Coronary artery (tissue), 2 donors: ENCODE measurements around the gene RLBP1.
"Not testable (repeated sequence)": the region's sequence is repeated elsewhere in the genome, so short reads cannot be mapped to it uniquely, and the experiment has no call there.

ENCODE experiments used
- DNase-seq: peaks from one replicate; pipeline ENCODE4 v3.0.0-alpha.2; 2017; ENCODE audit warnings: low spot score
- H3K27ac ChIP-seq, 2 donors: fragments of 200-600 bp; sonication (generic); one replicate each; pipeline ENCODE4 v1.5.1; 2016 to 2019
- H3K4me3 ChIP-seq: fragments of 200-600 bp; sonication (generic); 2 replicates; pipeline ENCODE4 v1.5.1; 2016; ENCODE audit warnings: mild to moderate bottlenecking, moderate library complexity
- CTCF ChIP-seq: fragments of 200-600 bp; sonication (generic); IDR thresholded peaks from one replicate; pipeline ENCODE4 v1.5.1; 2019; ENCODE audit warnings: antibody characterized with exemption

Gene RLBP1

DNA sequence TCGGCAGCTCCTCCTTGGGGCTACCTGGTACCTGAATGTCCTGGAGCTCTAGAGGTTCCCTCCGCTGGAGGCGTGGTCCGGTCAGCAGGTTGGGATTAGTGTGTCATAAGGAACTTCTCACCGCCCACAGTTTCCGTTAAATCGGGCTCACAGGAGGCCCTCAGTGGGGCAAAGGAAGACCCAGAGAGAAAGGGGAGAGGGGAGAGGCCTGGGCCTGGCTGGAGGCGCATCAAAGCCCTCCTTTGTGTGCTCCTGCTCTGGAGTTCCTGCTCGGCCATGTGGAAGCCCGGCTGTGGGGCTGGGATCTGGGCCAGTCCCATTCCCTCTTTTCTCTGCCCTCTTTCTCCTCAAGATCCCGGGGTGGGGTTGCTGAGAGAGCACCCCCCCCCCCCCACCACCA, at the start of gene RLBP1:
Gene RLBP1, minus strand, starts transcription at position 37 of the 400 bp plus-strand sequence. CDS start 2,604 bp downstream, outside the sequence.
- TF ChIP-seq CTCF: no peak
- H3K4me3 ChIP-seq: no peak within 1 kb of the TSS
- no peak within 1 kb of the TSS for H3K27ac ChIP-seq
- DNase-seq: no peak

DNA sequence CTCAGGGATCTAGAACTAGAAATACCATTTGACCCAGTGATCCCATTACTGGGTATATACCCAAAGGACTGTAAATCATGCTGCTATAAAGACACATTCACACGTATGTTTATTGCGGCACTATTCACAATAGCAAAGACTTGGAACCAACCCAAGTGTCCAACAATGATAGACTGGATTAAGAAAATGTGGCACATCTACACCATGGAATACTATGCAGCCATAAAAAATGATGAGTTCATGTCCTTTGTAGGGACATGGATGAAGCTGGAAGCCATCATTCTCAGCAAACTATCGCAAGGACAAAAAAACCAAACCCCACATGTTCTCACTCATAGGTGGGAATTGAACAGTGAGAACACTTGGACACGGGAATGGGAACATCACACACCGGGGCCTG, 28.8 kb upstream of the RLBP1 start:
- not testable (repeated sequence) for H3K4me3 ChIP-seq, DNase-seq, H3K27ac ChIP-seq

DNA sequence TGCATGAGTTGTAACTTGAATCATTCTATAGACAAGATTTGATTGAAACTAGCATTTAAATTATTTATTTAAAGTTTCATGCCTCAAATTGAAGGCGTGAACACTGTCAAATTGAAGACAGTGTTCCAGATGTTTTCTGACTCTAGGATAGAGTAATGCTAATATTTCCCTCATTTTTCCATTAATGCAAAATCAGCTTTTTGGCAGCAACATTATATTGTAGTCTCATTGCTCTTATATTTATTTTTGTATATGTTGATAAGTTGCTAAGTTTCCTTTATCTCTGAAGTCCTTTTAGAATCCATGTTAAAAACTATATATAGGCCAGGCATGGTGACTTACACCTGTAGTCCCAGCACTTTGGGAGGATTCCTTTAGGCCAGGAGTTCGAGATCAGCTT, 27.2 kb upstream of the RLBP1 start:
- TF ChIP-seq CTCF: no peak
- Histone ChIP-seq H3K27ac (no peak overlapping the region), H3K4me3 (no peak overlapping the region)
- DNase-seq: no peak

DNA sequence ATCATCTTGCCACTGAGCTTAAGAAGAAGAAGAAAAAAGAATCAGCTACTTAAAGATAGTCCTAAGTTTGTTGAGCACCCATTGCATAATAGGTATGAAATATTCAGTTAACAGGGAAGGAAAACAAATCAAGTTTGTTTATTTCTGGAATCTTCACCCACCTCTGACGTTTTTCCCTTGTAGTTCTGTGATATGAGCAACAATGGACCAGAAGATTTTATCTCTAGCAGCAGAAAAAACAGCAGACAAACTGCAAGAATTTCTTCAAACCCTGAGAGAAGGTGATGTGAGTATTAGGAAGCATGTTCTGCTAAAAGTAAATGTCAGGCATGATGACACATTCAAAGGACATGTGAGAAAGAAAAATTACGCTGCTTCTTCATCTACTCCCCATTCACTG, 26.1 kb upstream of the RLBP1 start:
- H3K27ac ChIP-seq: no peak overlapping the region
- H3K4me3 ChIP-seq: no peak overlapping the region
- no peak for DNase-seq
- TF ChIP-seq CTCF: no peak

GRCh38 chr15:89244574-89244903, 23.2 kb upstream of the RLBP1 start:
- Histone ChIP-seq H3K27ac (no peak overlapping the region), H3K4me3 (peak overlapping the region; percentile 74)
- DNase-seq: no peak
- TF ChIP-seq CTCF: no peak

DNA sequence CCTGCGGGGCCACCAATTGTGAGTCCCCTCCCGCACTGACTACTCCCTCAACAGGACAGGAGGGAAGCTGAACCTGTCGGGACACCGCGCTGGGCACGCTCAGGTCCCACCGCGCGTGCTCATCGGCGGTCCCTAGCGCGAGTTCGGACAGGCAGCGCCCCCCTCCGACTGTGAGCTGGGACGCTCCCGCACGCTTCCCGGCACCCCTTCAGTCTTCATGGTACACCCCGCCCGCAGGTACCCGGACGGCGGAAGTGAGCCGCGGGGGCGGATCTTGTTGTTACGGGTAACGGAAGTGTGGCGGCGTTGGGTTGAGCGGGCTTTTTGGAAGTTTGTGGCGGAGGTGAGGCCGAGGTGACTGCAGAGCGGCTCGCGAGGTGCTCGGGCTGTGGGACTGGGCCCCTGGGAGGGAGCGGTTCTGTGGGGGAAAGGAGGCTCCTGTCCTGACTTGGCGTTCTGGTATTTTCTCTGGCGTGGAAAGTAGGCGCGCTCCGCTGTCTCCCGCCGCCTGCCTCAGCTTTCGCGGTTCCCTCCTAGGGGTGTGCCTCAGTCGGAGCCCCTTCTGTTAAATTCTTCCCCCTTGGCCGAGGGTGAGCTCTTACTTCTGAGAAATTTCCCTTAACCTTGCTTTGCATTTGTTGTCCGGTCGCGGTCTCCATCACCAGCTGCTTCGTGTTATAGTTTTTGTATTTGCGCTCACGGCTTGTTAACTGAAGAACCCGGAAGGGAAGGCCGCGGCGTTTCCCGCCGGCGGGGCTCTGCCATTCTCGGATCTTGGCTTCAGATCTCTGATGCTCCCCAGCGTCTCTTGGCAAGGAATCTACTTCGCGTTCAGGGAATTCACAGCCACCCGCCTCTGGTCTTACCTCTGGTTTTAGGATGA, 22.6 kb upstream of the RLBP1 start, which contains the start of gene FANCI:
Gene FANCI, plus strand, starts transcription at position 289 of the 883 bp plus-strand sequence. CDS start 3,669 bp downstream, outside the sequence.
- peak; percentile 44 for TF ChIP-seq CTCF
- Histone ChIP-seq H3K4me3 (peak within 1 kb of the TSS; percentile 74), H3K27ac (peak within 1 kb of the TSS in 1 of 2 donors; percentile 62)
- peak; percentile 93 for DNase-seq

GRCh38 chr15:89243046-89243690, 21.8 kb upstream of the RLBP1 start:
- H3K27ac ChIP-seq: peak overlapping the region in 1 of 2 donors; percentile 62

DNA sequence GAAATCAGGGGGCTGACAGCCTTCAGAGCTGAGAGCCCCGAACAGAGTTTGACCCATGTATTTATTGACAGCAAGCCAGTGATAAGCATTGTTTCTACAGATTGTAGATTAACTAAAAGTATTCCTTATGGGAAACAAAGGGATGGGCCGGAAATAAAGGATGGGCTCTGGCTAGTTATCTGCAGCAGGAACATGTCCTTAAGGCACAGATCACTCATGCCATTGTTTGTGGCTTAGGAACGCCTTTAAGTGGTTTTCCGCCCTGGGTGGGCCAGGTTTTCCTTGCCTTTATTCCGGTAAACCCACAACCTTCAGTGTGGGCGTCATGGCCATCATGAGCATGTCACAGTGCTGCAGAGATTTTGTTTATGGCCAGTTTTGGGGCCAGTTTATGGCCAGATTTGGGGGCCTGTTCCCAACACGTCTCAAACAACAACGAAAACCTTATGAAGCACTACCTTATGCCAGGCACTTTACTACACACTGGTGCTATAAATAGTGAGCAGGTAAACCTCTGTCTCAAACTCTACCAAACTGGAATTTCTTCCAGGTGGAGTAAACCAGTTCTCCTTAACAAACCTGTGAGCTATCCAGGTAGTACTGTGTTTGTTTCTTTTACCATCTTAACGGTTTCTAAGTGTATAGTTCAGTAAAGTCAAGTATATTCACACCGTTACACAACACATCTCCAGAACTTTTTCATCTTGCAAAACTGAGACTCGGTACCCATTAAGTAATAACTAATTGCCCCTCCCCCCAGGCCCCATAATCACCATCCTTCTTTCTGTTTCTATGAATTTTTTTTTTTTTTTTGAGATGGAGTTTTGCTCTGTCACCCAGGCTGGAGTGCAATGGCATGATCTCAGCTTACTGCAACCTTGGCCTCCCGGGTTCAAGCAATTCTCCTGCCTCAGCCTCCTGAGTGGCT, 18.8 kb upstream of the RLBP1 start:
- H3K27ac ChIP-seq, DNase-seq, H3K4me3 ChIP-seq: not testable (repeated sequence)

More at GRCh38 chr15:89243046-89243690, 21.8 kb upstream of the RLBP1 start:
- DNase-seq: no peak
- H3K4me3 ChIP-seq: peak overlapping the region; percentile 74
- no peak for TF ChIP-seq CTCF
